ENCODE results near the gene CSRP2. TPM values are rescaled to one million over a fixed set of nuclear protein-coding genes. Genes with fewer than 3 reads are reported as not detected.

Gene CSRP2
- total RNA-seq, 2 experiments from 2014 or later: 0.62 to 0.86 TPM

DNA sequence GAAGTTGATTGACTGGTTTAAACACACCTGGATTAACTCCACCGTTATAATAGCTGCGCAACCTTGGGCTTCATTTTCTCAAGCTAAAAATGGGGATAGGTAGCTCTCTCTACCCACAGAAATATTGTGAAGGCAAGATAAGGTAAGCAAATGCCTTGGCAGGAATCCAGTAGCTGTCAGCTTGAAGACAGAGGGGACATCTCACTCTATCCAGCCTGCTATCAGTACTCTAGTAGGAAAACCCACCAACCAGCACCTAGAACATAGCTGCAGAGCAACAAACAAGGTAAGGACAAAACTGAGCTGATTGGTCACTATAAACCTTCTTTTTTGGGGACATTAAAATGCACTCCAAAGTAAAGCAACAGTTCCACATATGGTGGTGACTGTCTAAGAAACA lies 7.7 kb downstream of the CSRP2 start:
- intact Hi-C loops (cut with micrococcal nuclease): no loop called here
- Mint-ChIP-seq H3K27ac (no peak overlapping the region), H3K27me3 (ENCODE audit: low read depth) (peaks cover 23% of the 10 kb centered on the region), H3K36me3 (ENCODE audit: low read depth) (no peaks in the 10 kb centered on the region), H3K4me1 (ENCODE audit: low read depth) (no peaks in the 10 kb centered on the region), H3K9me3 (no peaks in the 10 kb centered on the region), H3K4me3 (no peak overlapping the region)
- DNase-seq: no peak
- CTCF ChIA-PET: interaction anchor here (0.6 to 0.7 kb wide), 2 partner anchors 52 to 407 kb away, joined by 4 read pairs; no protein-coding TSS in a partner anchor

DNA sequence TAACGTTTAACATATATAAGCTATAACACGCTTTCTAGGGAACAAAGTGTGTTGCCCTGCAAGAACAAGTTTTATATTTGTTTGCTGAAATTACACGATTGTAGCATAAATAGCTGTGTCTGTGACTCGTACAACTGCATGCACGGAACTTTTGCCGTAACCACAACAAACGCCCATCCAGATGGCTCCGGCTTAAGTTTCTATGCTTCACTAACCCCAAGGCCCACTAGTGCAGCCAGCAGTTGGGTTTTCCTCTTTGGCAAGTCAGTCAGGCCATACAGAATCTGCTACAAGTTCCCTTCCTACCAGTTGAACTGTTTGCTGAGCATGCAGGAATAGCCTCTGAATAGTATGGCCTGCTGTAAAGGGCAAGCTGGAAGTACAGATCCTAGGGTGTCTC lies 12.1 kb downstream of the CSRP2 start:
- CTCF ChIA-PET: interaction anchor here (0.7 to 1.0 kb wide), 2 partner anchors 9 to 715 kb away, joined by 3 read pairs; no protein-coding TSS in a partner anchor
- H3K9me3 Mint-ChIP-seq: no peaks in the 10 kb centered on the region
- H3K36me3 Mint-ChIP-seq (ENCODE audit: low read depth): no peaks in the 10 kb centered on the region
- intact Hi-C loops (cut with micrococcal nuclease): no loop called here
- H3K4me1 Mint-ChIP-seq (ENCODE audit: low read depth): no peaks in the 10 kb centered on the region
- no peak for DNase-seq
- H3K27ac Mint-ChIP-seq: no peak overlapping the region
- H3K27me3 Mint-ChIP-seq (ENCODE audit: low read depth): peaks cover 3% of the 10 kb centered on the region
- no peak overlapping the region for H3K4me3 Mint-ChIP-seq

DNA sequence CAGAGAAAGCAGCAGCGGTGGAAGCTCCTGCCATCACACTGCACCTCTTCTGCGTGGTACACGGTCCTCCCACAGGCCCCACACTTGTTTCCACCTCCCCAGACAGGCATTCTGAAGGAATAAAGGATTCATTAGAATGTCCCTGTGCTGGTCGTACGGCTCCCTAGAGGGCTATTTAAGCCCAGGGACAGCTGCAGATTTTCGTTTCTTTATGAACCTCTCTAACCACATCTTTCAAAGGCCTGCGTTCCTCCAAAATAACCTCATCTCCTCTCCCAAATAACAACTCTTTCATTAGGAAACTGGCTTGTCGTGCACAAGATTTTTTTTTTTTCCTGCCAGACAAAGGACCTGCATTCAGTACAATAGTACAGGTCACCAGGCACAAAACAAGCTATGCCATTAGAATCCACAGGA lies 12.7 kb downstream of the CSRP2 start:
- CTCF ChIA-PET: interaction anchor here (0.6 to 1.0 kb wide), 3 partner anchors 8 to 716 kb away, joined by 3 read pairs; no protein-coding TSS in a partner anchor
- Mint-ChIP-seq H3K4me3 (no peak overlapping the region), H3K27ac (no peak overlapping the region), H3K36me3 (ENCODE audit: low read depth) (no peaks in the 10 kb centered on the region), H3K27me3 (ENCODE audit: low read depth) (peaks cover 2% of the 10 kb centered on the region), H3K4me1 (ENCODE audit: low read depth) (no peaks in the 10 kb centered on the region), H3K9me3 (no peaks in the 10 kb centered on the region)
- intact Hi-C loops (cut with micrococcal nuclease): no loop called here
- no peak for DNase-seq

DNA sequence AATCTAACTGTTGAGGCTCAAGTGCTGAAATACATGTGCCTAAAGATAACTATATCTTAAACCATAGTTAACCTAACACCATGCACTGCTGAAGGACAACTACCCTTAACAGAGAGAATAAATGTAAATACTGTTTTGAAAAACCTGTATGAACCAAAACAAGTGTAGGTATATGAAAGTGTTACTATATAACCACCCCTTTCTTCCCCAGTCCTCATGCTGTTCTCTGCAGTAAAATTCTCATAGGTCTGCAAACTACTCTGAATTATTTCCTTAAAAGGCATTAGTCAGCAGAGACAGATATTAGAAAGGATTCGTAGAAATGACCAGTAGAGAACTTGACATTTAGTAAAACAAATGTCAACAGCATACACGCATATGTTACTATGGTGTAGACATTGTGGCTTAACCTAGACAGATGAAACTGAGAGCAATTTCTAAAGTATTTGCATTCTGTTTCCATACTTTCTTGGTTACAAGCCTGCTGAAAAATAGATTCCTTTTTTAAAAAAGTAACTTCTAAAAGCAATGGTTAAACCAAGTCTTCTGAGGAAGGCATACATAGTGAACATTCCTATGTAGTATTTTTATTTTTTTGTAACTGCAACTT lies 13.9 kb downstream of the CSRP2 start:
- H3K36me3 Mint-ChIP-seq (ENCODE audit: low read depth): no peaks in the 10 kb centered on the region
- intact Hi-C loops (cut with micrococcal nuclease): no loop called here
- H3K27ac Mint-ChIP-seq: no peak overlapping the region
- H3K4me1 Mint-ChIP-seq (ENCODE audit: low read depth): no peaks in the 10 kb centered on the region
- H3K4me3 Mint-ChIP-seq: no peak overlapping the region
- CTCF ChIA-PET: no interaction called here
- DNase-seq: no peak
- H3K27me3 Mint-ChIP-seq (ENCODE audit: low read depth): no peaks in the 10 kb centered on the region
- H3K9me3 Mint-ChIP-seq: no peaks in the 10 kb centered on the region

DNA sequence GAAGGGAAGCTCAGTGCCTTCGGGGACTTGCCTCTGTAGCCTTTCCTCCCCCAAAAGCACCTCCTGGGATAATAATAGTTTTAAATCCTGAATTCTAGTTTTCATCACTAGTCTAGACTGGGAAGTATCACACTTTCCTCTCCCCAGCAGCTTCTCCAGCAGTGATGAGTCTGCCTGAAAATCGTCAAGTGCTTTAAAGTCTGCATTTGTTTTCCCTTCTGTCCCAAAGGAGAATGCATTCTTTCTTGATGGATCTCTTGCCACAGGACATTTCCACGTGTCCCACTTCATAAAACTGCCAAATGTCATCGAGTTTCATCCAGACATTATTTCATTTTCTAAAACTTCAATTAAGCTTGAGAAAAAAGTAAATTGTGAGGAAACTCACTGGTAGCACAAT lies 15.0 kb downstream of the CSRP2 start:
- no peak for DNase-seq
- Mint-ChIP-seq H3K36me3 (ENCODE audit: low read depth) (no peaks in the 10 kb centered on the region), H3K4me3 (no peak overlapping the region), H3K9me3 (no peaks in the 10 kb centered on the region), H3K27ac (no peak overlapping the region), H3K27me3 (ENCODE audit: low read depth) (no peaks in the 10 kb centered on the region), H3K4me1 (ENCODE audit: low read depth) (no peaks in the 10 kb centered on the region)
- CTCF ChIA-PET: no interaction called here
- intact Hi-C loops (cut with micrococcal nuclease): no loop called here

DNA sequence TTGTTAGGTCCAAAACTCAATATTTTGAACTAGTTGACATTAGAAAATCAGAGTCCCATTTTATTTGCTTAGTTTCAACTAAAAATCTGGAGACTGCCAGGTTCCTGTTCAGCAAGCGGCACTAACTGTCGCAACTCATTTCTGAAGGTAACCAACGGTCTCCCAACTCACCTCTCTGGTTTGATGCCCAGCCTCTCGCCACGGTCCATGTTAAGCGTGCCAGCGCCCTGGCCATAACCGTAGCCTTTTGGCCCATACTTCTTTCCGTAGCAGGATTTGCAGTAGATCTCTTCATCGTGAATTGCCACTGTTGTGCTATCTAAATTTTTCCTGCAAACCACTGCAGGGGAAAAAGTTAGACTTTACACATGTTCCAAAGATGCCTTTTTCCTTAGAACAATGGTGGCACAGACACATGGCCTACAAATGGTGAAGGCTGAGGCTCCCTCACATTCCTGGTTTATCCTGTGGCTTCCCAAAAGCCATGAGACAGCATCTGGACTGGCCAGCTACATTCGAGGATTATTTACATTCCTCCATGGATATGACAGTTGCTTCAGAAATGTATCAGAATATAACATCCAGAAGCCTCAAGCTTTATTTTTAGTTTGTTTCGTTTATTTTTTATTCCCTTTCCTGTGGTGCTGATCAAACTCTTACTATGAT lies 15.7 kb downstream of the CSRP2 start:
- CTCF ChIA-PET: no interaction called here
- Mint-ChIP-seq H3K27me3 (ENCODE audit: low read depth) (no peaks in the 10 kb centered on the region), H3K4me1 (ENCODE audit: low read depth) (no peaks in the 10 kb centered on the region), H3K27ac (no peak overlapping the region), H3K36me3 (ENCODE audit: low read depth) (no peaks in the 10 kb centered on the region), H3K9me3 (no peaks in the 10 kb centered on the region), H3K4me3 (no peak overlapping the region)
- DNase-seq: no peak
- intact Hi-C loops (cut with micrococcal nuclease): no loop called here

DNA sequence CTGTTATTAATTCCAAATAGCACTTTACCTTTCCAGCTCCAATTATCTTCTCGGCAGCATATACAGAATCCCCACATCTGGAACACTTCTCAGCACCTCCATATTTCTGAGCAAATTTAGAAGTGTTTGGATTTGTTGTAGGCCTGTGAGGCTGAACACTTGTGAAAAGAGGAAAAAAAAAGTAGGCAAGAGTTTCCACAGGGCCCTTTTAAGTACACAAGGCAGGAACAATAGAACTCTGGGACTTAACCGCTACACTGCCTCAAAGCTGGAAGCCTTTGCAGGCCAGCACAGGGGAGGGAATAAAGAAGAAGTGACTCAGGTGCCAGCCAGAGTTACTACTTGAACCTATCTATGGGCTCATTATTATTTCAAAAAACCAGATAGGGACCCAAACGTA lies 18.6 kb downstream of the CSRP2 start:
- no peaks in the 10 kb centered on the region for H3K4me1 Mint-ChIP-seq (ENCODE audit: low read depth)
- no peak overlapping the region for H3K4me3 Mint-ChIP-seq
- H3K36me3 Mint-ChIP-seq (ENCODE audit: low read depth): peaks cover 9% of the 10 kb centered on the region
- no peaks in the 10 kb centered on the region for H3K27me3 Mint-ChIP-seq (ENCODE audit: low read depth)
- intact Hi-C loops (cut with micrococcal nuclease): no loop called here
- CTCF ChIA-PET: no interaction called here
- no peaks in the 10 kb centered on the region for H3K9me3 Mint-ChIP-seq
- no peak for DNase-seq
- no peak overlapping the region for H3K27ac Mint-ChIP-seq

DNA sequence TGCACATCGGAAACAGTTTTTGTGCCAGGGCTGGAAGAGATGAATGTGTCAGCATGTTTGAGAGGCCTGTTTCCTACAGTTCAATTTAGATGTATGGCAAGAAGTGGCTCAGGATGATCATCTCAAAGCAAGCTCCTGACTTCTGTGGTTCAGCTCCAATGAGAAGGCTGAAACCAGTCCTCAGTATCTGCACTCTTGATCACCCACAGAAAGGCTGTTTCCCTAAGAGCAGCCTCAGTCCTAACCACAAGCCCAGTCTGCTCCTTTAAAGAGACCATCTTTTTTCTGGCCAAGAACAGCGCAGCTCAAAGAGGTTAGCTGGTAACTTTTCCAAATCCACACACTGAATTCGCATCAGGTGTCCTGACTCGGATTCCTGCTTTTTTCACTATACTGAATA lies 19.2 kb downstream of the CSRP2 start:
- intact Hi-C loops (cut with micrococcal nuclease): no loop called here
- no peak for DNase-seq
- Mint-ChIP-seq H3K27ac (no peak overlapping the region), H3K9me3 (peaks cover 2% of the 10 kb centered on the region), H3K4me3 (no peak overlapping the region), H3K4me1 (ENCODE audit: low read depth) (no peaks in the 10 kb centered on the region), H3K36me3 (ENCODE audit: low read depth) (peaks cover 15% of the 10 kb centered on the region), H3K27me3 (ENCODE audit: low read depth) (no peaks in the 10 kb centered on the region)
- CTCF ChIA-PET: no interaction called here

DNA sequence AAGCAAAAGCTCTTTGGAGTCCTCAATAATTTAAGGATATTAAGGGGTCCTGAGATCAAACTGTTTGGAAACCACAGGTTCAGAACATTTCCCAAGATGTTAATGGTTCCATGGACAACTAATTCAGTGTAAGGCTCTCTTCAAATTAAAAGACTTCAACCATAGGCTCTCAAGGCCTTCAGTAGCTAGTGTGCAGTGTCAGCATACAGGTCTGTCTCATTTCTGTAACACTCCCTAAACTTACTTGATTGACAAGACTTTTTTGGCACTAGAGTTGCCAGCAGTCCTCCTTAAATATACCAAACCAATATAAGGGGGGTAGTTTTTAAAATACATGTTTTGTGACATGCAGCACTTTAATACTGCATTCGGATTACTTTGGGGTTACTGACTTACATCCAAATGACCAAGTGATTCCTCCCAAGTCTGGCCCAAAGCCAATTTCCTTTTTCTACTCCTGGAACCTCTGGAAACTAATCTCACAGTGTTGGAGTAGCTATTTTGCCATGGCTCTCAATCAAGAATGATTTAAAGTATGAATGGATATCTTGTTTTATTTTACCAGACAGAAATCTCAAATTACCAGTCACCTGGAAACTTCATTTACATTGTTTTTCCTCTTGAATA lies 22.7 kb downstream of the CSRP2 start:
- CTCF ChIA-PET: interaction anchor here (0.9 kb wide), 1 partner anchor 154 kb away, joined by 3 read pairs; no protein-coding TSS in a partner anchor
- Mint-ChIP-seq H3K36me3 (ENCODE audit: low read depth) (peaks cover 30% of the 10 kb centered on the region), H3K4me3 (no peak overlapping the region), H3K27ac (no peak overlapping the region), H3K9me3 (peaks cover 3% of the 10 kb centered on the region), H3K4me1 (ENCODE audit: low read depth) (no peaks in the 10 kb centered on the region), H3K27me3 (ENCODE audit: low read depth) (no peaks in the 10 kb centered on the region)
- DNase-seq: no peak
- intact Hi-C loops (cut with micrococcal nuclease): no loop called here

DNA sequence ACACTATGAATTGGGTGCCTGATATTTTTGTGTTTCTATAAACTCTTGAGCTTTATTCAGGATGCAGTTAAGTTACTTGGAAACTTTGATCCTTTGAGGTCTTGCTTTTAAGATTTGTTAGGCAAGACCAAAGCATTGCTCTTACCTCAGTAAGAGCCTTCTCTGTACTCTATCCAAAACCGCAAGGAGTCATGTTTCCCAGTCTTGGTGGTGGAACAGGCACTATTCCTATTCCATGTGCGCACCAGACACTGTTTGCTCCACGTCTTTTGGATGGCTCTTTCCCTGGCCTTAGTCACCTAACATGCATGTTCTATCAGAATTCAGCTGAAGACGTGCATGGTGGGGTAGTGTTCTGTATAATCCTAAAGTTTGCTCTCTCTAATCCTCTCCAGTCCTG lies 23.5 kb downstream of the CSRP2 start:
- Mint-ChIP-seq H3K36me3 (ENCODE audit: low read depth) (peaks cover 36% of the 10 kb centered on the region), H3K4me1 (ENCODE audit: low read depth) (no peaks in the 10 kb centered on the region), H3K9me3 (peaks cover 3% of the 10 kb centered on the region), H3K4me3 (no peak overlapping the region), H3K27ac (no peak overlapping the region), H3K27me3 (ENCODE audit: low read depth) (no peaks in the 10 kb centered on the region)
- no peak for DNase-seq
- intact Hi-C loops (cut with micrococcal nuclease): no loop called here
- CTCF ChIA-PET: interaction anchor here (0.6 kb wide), 1 partner anchor 274 kb away, joined by 3 read pairs; no protein-coding TSS in a partner anchor

DNA sequence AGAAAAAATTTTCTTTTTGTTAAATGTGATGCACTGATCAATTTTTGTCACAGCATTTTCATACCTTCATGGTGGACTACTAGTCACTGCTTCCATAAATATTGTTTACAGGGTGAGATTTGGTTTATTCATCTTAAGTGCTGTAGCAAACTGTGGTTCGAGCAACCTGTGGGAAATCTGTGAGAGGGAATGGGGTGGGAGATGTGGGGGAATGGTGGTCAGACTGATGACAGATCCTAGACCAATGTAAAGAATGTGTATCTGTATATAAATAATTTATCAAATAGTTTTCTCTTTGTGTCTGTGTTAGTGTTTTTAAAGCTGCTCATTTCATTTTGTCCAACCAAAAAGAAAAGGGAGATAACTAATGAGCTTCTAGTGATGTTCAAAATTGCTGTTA lies 26.7 kb downstream of the CSRP2 start:
- intact Hi-C loops (cut with micrococcal nuclease): no loop called here
- DNase-seq: no peak
- Mint-ChIP-seq H3K27me3 (ENCODE audit: low read depth) (no peaks in the 10 kb centered on the region), H3K36me3 (ENCODE audit: low read depth) (peaks cover 44% of the 10 kb centered on the region), H3K27ac (no peak overlapping the region), H3K4me1 (ENCODE audit: low read depth) (no peaks in the 10 kb centered on the region), H3K4me3 (no peak overlapping the region), H3K9me3 (peaks cover 3% of the 10 kb centered on the region)
- CTCF ChIA-PET: no interaction called here

DNA sequence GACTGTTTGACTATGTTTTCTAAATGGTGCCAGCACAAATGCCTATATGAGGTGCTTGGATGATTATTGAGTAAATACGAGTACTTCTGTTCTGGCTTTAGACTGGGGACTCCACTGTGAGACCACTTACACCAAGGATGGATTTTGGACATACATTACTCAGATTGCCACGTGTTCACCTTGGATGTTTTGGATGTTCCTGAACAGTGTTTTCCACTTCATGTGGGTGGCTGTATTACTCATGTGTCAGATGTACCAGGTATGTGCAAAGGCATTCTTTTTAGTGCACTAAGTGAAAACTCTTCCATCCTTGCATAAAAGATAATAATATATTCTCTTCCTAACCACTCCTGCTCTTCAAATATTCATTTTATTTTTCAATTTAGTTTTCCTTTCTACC lies 30.7 kb downstream of the CSRP2 start:
- Mint-ChIP-seq H3K36me3 (ENCODE audit: low read depth) (peaks cover 30% of the 10 kb centered on the region), H3K27ac (no peak overlapping the region), H3K4me3 (no peak overlapping the region), H3K4me1 (ENCODE audit: low read depth) (no peaks in the 10 kb centered on the region), H3K27me3 (ENCODE audit: low read depth) (no peaks in the 10 kb centered on the region), H3K9me3 (no peaks in the 10 kb centered on the region)
- DNase-seq: no peak
- CTCF ChIA-PET: no interaction called here
- intact Hi-C loops (cut with micrococcal nuclease): no loop called here

DNA sequence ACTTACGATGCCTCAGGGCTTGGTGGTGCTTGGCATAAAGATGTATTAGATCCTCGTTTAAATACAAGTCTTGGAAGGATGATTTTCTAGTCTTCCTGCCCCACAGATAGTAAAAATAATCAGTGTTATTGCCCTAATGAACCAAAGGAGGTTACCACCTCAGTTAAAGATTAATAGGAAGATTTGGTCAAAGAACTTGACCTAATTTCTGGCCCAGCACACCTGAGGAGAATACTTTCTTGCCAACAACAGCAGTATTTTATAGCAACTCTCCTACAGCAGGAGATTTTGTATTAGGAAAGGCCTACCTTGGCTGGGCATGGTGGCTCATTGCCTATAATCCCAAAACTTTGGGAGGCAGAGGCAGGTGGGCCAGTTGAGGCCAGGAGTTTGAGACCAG lies 31.6 kb downstream of the CSRP2 start:
- Mint-ChIP-seq H3K9me3 (no peaks in the 10 kb centered on the region), H3K36me3 (ENCODE audit: low read depth) (peaks cover 27% of the 10 kb centered on the region), H3K4me1 (ENCODE audit: low read depth) (no peaks in the 10 kb centered on the region), H3K27ac (no peak overlapping the region), H3K4me3 (no peak overlapping the region), H3K27me3 (ENCODE audit: low read depth) (no peaks in the 10 kb centered on the region)
- CTCF ChIA-PET: no interaction called here
- intact Hi-C loops (cut with micrococcal nuclease): no loop called here
- DNase-seq: no peak

Data from activated naive CD4-positive, alpha-beta T cell treated with anti-CD3 and anti-CD28 coated beads for 36 hours (primary cell).